Aorta (tissue), 5 donors: ENCODE results near the gene ABCC6. TPM values are rescaled to one million over a fixed set of nuclear protein-coding genes. Genes with fewer than 3 reads are reported as not detected.

Experiments used
- ATAC-seq: fragments of 200-7000 bp; cut with Tn5 transposase; one replicate; pipeline ENCODE4 v1.9.1; 2022; ENCODE audit warnings: moderate library complexity; ENCODE audit not compliant: low FRiP score
- DNase-seq, 2 donors: peaks; one replicate each; pipeline ENCODE4 v3.0.0-alpha.2; 2020
- H3K27ac ChIP-seq, 2 donors: one replicate each; pipeline ENCODE4 v1.5.1; 2013; ENCODE audit warnings: low read length in 2 of 2, mild to moderate bottlenecking in 2 of 2, moderate library complexity in 2 of 2, control low read depth in 1 of 2, inconsistent platforms in 1 of 2, low read depth in 1 of 2
- H3K27me3 ChIP-seq, 2 donors: one replicate each; pipeline ENCODE4 v1.6.1; 2013; ENCODE audit warnings: control low read depth in 1 of 2, low read length in 1 of 2, mild to moderate bottlenecking in 1 of 2, moderate library complexity in 1 of 2; ENCODE audit not compliant: insufficient read depth in 2 of 2, control insufficient read depth in 1 of 2
- H3K36me3 ChIP-seq, 2 donors: one replicate each; pipeline ENCODE4 v1.6.1; 2013; ENCODE audit warnings: control low read depth in 1 of 2, low read length in 1 of 2, mild to moderate bottlenecking in 1 of 2; ENCODE audit not compliant: insufficient read depth in 2 of 2, control insufficient read depth in 1 of 2
- H3K4me1 ChIP-seq, 2 donors: one replicate each; pipeline ENCODE4 v1.6.1; 2013; ENCODE audit warnings: low read length in 2 of 2, control low read depth in 1 of 2, mild to moderate bottlenecking in 1 of 2, moderate library complexity in 1 of 2; ENCODE audit not compliant: insufficient read depth in 2 of 2, control insufficient read depth in 1 of 2
- H3K4me3 ChIP-seq, 2 donors: one replicate each; pipeline ENCODE4 v1.5.1; 2013; ENCODE audit warnings: low read length in 2 of 2, control low read depth in 1 of 2, mild to moderate bottlenecking in 1 of 2
- H3K9me3 ChIP-seq: one replicate; pipeline ENCODE4 v1.6.1; 2013; ENCODE audit warnings: mild to moderate bottlenecking, low read length; ENCODE audit not compliant: control insufficient read depth
- WGBS, 2 donors: extraction: QIAGEN DNeasy Blood & Tissue Kit; methylation state at CpG; one replicate each; pipeline ENCODE4 v1.1.7; 2013; 5-methylcytosine and 5-hydroxymethylcytosine counted together
- intact Hi-C, 2 donors: fragments of 100-400 bp; cut with DNase I; formaldehyde crosslinking; loops; one replicate each; pipeline versions ENCODE4 v1.14.2 to v1.15.0; 2022
- polyA plus RNA-seq, 2 donors: library from polyadenylated mRNA; stranded (reverse); fragments of 200-250 nt; gene quantifications; one replicate each; pipeline ENCODE4 v1.2.3, GENCODE V29; 2013
- total RNA-seq, 2 donors: library from RNA; stranded (reverse); fragmentation: NEBNext Ultra II Directional; extraction: Animal tissue kit (Norgen Biotek cat#: 25700); gene quantifications; one replicate each; pipeline ENCODE4 v1.2.1, GENCODE V29; 2021
- donor health status: healthy with polysubstance abuse.
- donor health status: Bipolar disorder and iron deficiency.
- donor health status: DM: no; HTN: no; CAD: no.
- donor health status: DM: no; HTN: no; CAD: no.
- donor health status: DM: yes; HTN: yes; CAD: no.

Gene ABCC6
- total and polyA plus RNA-seq, 4 donors = 0.20 to 4.6 (median 2.4) TPM

- Histone ChIP-seq H3K4me1 (no peaks in the 10 kb centered on the region), H3K9me3 (no peaks in the 10 kb centered on the region), H3K27me3 (no peaks in the 10 kb centered on the region), H3K27ac (no peak overlapping the region), H3K4me3 (no peak overlapping the region), H3K36me3 (peaks cover 3 to 8% of the 10 kb centered on the region in 2 donors)
- intact Hi-C loops = loop anchor here (5.0 to 10.0 kb wide), 3 partner anchors 55 to 357 kb away; no protein-coding TSS in a partner anchor
- DNase-seq (no peak), ATAC-seq (no peak)
- WGBS, 2 donors = 95 to 97% methylated on average over 12 of the region's 12 CpGs
Measured at GRCh38 chr16:16122264-16122663, 101.0 kb downstream of the ABCC6 start.

GRCh38 chr16:16121185-16121727, 102.0 kb downstream of the ABCC6 start:
- Histone ChIP-seq H3K27me3 (no peaks in the 10 kb centered on the region), H3K4me1 (no peaks in the 10 kb centered on the region), H3K36me3 (peaks cover 3 to 8% of the 10 kb centered on the region in 2 donors), H3K9me3 (no peaks in the 10 kb centered on the region), H3K27ac (no peak overlapping the region), H3K4me3 (no peak overlapping the region)
- 60 to 61% methylated on average over 6 of the region's 6 CpGs for WGBS, 2 donors
- intact Hi-C loops = loop anchor here (5.0 to 10.0 kb wide), 3 partner anchors 54 to 356 kb away; no protein-coding TSS in a partner anchor
- DNase-seq (no peak), ATAC-seq (no peak)

- Histone ChIP-seq H3K4me1 (no peaks in the 10 kb centered on the region), H3K27me3 (no peaks in the 10 kb centered on the region), H3K36me3 (peaks cover 3 to 7% of the 10 kb centered on the region in 2 donors), H3K9me3 (no peaks in the 10 kb centered on the region), H3K4me3 (no peak overlapping the region), H3K27ac (no peak overlapping the region)
- intact Hi-C loops = loop anchor here (5.0 to 10.0 kb wide), 3 partner anchors 53 to 356 kb away; no protein-coding TSS in a partner anchor
- DNase-seq (peak in 1 of 2 donors; percentile 57), ATAC-seq (peak; percentile 13)
- WGBS, 2 donors = 40 to 44% methylated on average over 17 of the region's 17 CpGs
Measured at GRCh38 chr16:16120382-16121184, 102.7 kb downstream of the ABCC6 start.

- Histone ChIP-seq H3K27ac (no peak overlapping the region), H3K9me3 (no peaks in the 10 kb centered on the region)
- intact Hi-C loops = loop anchor here (5.0 to 10.0 kb wide), 3 partner anchors 53 to 355 kb away; no protein-coding TSS in a partner anchor
Measured at GRCh38 chr16:16120044-16120381, 103.3 kb downstream of the ABCC6 start.

GRCh38 chr16:16118337-16118736, 105.0 kb downstream of the ABCC6 start:
- Histone ChIP-seq H3K4me1 (no peaks in the 10 kb centered on the region), H3K9me3 (no peaks in the 10 kb centered on the region), H3K27me3 (no peaks in the 10 kb centered on the region), H3K4me3 (no peak overlapping the region), H3K36me3 (peaks cover 3 to 9% of the 10 kb centered on the region in 2 donors), H3K27ac (no peak overlapping the region)
- DNase-seq (no peak), ATAC-seq (no peak)
- intact Hi-C loops = no loop called here
- 97 to 98% methylated on average over 7 of the region's 7 CpGs for WGBS, 2 donors

More at GRCh38 chr16:16120044-16120381, 103.3 kb downstream of the ABCC6 start:
- Histone ChIP-seq H3K36me3 (peaks cover 3 to 7% of the 10 kb centered on the region in 2 donors), H3K4me1 (no peaks in the 10 kb centered on the region), H3K27me3 (no peaks in the 10 kb centered on the region), H3K4me3 (no peak overlapping the region)
- WGBS, 2 donors = 72 to 81% methylated on average over 8 of the region's 8 CpGs
- DNase-seq = no peak
- no peak for ATAC-seq

- no peaks in the 10 kb centered on the region for H3K4me1 ChIP-seq
- no peaks in the 10 kb centered on the region for H3K27me3 ChIP-seq
- no peak overlapping the region for H3K4me3 ChIP-seq
- intact Hi-C loops = no loop called here
- ATAC-seq = no peak
- DNase-seq = no peak
- no peak overlapping the region for H3K27ac ChIP-seq
- no peaks in the 10 kb centered on the region for H3K9me3 ChIP-seq
- 94 to 96% methylated on average over 7 of the region's 7 CpGs for WGBS, 2 donors
- H3K36me3 ChIP-seq = peaks cover 2 to 11% of the 10 kb centered on the region in 2 donors
Measured at GRCh38 chr16:16116841-16117240, 106.5 kb downstream of the ABCC6 start.

- intact Hi-C loops = no loop called here
- no peak overlapping the region for H3K27ac ChIP-seq
Measured at GRCh38 chr16:16113076-16113475, 110.2 kb downstream of the ABCC6 start.

GRCh38 chr16:16112450-16113053, 110.7 kb downstream of the ABCC6 start:
- H3K4me3 ChIP-seq = no peak overlapping the region
- intact Hi-C loops = no loop called here
- H3K27me3 ChIP-seq = no peaks in the 10 kb centered on the region
- 76 to 77% methylated on average over 8 of the region's 8 CpGs for WGBS, 2 donors
- DNase-seq (no peak), ATAC-seq (no peak)
- H3K36me3 ChIP-seq = peaks cover 5 to 11% of the 10 kb centered on the region in 2 donors
- no peaks in the 10 kb centered on the region for H3K9me3 ChIP-seq
- H3K27ac ChIP-seq = no peak overlapping the region
- no peaks in the 10 kb centered on the region for H3K4me1 ChIP-seq

More at GRCh38 chr16:16113076-16113475, 110.2 kb downstream of the ABCC6 start:
- Histone ChIP-seq H3K36me3 (peaks cover 5 to 11% of the 10 kb centered on the region in 2 donors), H3K27me3 (no peaks in the 10 kb centered on the region), H3K4me1 (no peaks in the 10 kb centered on the region), H3K4me3 (no peak overlapping the region), H3K9me3 (no peaks in the 10 kb centered on the region)
- DNase-seq (no peak), ATAC-seq (no peak)
- WGBS, 2 donors = 92% methylated on average over 8 of the region's 8 CpGs
